Omental fat pad (tissue), 4 donors: ENCODE measurements around the gene TMEM175. TPM values are rescaled to one million over a fixed set of nuclear protein-coding genes. Genes with fewer than 3 reads are reported as not detected.

Experiments
- ATAC-seq: fragments of 150-250 bp; one replicate; pipeline ENCODE4 v1.9.1; 2016; ENCODE audit warnings: mild to moderate bottlenecking, moderate library complexity; ENCODE audit not compliant: low FRiP score
- DNase-seq: peaks from one replicate; pipeline ENCODE4 v3.0.0-alpha.2; 2019; ENCODE audit warnings: low spot score
- total RNA-seq, 4 donors: library from RNA; depleted of rRNA; stranded (reverse); fragments of >200 nt; gene quantifications; one replicate each; pipeline ENCODE4 v1.1.0, GENCODE V29; 2016
- TF ChIP-seq, protein P1 (sequence below), 3 donors: fragments of 450-650 bp; IDR thresholded peaks; one replicate each; pipeline ENCODE4 v1.5.1; 2016 to 2017; ENCODE audit warnings: antibody characterized with exemption in 3 of 3, mild to moderate bottlenecking in 3 of 3, moderate library complexity in 2 of 3

TMEM175 gene
- total RNA-seq, 4 donors from 2014 or later = 21.9 to 35.3 (median 23.1) TPM

DNA sequence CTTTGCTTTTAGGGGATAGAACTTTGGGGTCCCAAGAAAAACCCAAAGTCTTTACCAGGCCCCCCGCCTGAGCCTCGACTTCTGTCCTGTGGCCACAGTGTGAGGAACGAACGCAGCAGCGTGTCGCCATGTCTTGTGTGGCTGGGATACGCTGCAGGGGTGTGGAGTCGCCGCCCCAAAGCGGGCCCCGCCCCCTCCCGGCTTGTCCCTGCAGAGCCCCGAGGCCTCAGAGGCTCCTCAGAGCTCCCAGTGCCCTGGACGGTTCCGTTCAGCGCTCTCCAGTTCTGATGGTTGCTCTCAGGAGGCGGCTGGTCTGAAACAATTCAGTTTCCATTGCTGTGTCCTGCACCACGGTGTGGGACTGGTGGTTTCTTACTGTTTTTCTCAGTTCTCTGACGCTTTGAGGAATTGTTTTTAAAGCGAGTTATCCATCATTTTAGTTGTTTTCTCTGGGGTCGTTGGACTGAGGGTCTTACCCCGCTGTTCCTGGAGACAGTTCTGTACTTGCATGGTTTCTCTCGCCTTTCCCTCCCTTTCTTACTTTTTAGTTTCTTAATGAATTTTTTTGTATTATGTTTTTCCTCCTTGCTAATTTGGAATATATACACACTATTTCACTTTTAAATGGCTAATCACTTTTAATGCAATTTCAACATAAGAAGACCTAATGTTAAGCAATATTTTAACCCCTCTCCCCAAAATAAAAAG lies 53.0 kb downstream of the TMEM175 start:
- DNase-seq (no peak), ATAC-seq (no peak)
- TF ChIP-seq, protein P1, sequence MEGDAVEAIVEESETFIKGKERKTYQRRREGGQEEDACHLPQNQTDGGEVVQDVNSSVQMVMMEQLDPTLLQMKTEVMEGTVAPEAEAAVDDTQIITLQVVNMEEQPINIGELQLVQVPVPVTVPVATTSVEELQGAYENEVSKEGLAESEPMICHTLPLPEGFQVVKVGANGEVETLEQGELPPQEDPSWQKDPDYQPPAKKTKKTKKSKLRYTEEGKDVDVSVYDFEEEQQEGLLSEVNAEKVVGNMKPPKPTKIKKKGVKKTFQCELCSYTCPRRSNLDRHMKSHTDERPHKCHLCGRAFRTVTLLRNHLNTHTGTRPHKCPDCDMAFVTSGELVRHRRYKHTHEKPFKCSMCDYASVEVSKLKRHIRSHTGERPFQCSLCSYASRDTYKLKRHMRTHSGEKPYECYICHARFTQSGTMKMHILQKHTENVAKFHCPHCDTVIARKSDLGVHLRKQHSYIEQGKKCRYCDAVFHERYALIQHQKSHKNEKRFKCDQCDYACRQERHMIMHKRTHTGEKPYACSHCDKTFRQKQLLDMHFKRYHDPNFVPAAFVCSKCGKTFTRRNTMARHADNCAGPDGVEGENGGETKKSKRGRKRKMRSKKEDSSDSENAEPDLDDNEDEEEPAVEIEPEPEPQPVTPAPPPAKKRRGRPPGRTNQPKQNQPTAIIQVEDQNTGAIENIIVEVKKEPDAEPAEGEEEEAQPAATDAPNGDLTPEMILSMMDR (IDR thresholded peaks at IDR 0.05) = no peak

DNA sequence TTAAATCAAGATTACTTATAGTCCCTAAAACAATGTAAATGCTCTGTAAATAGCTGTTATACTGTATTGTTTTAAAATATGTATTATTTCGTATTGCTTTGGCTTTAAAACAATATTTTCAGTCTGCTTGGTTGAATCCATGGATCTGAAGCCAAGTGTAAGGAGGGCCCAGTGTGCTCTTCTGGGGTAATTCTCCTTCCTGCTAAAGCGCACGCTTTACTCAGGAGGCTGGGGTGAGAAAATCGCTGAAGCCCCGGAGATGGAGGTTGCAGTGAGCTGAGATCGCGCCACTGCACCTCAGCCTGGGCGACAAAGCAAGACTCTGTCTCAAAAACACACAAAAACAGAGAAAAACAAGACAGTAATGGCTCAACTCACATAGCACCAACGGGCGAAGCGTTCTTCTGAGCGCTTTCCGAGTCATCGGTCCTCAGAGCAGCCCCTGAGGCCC lies 54.2 kb downstream of the TMEM175 start:
- no peak for DNase-seq
- TF ChIP-seq, protein P1 (IDR thresholded peaks at IDR 0.05) = no peak
- ATAC-seq = no peak

DNA sequence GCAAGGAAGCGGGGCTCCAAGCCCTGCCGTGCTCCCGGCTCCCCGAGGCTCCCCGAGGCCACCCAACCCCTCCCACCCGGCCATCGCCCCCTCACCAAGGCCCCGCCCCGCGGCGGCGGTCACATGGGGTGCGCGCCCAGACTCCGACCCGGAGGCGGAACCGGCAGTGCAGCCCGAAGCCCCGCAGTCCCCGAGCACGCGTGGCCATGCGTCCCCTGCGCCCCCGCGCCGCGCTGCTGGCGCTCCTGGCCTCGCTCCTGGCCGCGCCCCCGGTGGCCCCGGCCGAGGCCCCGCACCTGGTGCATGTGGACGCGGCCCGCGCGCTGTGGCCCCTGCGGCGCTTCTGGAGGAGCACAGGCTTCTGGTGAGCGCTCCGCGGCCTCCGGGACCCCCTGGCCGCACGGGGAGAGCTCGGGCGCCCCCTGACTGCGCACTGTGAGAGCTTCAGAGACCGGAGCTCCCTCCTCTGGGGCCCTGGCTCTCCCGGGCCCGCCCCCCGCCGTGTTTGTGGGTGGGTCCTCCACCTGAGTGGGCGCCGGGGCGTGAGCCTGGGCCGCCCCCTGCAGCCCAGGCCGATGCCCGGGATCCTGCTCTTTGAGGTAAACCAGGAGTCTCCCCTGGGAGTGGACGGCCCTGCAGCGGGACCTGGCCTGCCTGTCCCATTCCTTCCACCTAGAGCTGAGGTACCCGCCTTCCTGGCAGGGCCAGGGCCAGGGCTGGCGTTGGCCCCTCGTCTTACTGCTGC lies 54.8 kb downstream of the TMEM175 start, which contains the start of gene IDUA:
Gene IDUA, plus strand, starts transcription at position 166 of the 745 bp plus-strand sequence. Its CDS starts 41 bp downstream, at position 207.
- DNase-seq (no peak), ATAC-seq (peak; percentile 84)
- TF ChIP-seq, protein P1 (IDR thresholded peaks at IDR 0.05) = no peak

DNA sequence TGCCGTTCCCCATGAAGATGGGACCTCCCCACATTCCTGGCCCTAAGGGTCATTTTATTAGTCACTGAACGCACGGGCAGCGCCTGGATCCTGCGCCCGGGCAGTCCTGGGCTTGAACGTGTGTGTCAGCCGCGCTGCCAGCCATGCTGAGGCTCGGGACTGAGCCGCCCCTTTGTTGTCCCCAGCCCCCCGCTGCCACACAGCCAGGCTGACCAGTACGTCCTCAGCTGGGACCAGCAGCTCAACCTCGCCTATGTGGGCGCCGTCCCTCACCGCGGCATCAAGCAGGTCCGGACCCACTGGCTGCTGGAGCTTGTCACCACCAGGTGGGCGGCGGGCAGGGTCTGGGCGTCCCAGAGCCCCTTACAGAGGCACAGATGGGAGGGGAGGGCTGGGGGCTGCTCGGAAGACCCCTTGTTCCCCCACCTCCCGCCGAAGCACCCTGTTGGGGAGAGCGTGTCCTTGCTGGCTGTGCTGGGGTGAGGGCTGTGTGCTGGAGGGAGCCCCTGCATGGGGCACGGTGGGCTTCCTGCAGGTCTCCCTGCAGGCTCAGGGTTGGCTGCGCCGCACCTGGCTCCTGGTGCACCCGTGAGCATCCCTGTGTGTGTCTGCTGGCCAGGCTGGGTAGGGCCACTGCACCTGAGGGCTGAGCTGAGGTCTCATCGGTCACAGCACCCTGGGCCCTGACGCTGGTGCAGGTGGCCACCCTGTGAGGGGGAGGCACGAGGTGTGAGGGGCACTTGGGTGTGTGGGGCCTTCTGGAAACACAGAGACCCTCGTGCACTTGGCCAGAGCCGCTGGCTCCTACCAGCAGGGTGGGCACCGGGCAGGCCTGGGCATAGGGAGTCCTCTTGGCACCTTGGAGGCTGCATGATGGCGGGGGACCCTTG lies 55.6 kb downstream of the TMEM175 start:
- ATAC-seq (peak; percentile 46), DNase-seq (no peak)
- TF ChIP-seq, protein P1 (IDR thresholded peaks at IDR 0.05) = no peak

DNA sequence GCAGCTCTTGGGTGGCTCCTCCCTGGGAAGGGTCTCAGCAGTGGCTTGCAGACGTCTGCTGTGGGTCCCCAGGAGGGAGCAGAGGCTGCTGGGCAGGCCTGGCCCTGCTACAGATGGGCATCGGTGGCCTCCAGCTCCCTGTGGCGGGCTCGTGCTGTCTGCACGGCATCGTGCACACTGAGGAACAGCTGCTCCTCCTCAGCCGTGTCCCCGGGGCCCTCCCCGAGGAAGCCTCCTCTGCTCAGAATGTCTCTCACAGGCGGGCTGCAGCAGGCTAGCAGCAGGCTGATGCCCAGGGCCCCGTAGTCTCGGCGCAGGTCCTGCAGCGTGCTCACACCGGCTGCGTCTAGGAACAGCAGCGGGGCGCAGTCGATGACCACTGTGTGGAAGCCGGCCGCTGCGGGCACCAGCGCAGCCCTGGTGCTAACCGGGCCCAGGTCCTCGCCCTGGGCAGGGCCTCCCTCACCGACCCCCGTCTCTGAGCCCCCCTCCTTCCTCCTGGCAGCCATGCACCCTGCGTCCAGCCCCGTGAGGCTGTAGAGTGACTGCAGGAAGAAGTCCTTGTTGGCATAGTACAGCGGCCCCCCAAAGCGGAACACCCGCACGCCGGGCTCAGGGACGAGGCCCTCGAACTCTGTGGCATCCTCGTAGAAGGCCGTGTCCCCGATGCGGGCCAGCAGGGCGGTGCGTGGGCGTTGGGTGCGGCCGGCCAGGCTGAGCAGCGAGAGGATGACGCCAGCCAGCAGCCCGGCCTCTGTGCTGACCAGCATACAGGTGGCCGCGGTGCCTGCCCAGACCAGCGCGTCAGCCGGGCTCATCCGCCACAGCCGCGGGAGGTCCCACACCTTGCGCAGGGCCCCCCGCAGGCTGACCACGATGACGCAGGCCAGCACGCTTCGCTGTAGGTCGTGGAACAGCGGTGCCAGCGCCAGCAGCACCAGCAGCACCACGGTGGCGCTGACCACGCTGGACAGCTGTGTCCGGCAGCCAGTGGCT lies 56.8 kb downstream of the TMEM175 start:
- DNase-seq (no peak), ATAC-seq (no peak)
- TF ChIP-seq, protein P1 (IDR thresholded peaks at IDR 0.05) = no peak
